Hindlimb muscle (tissue), 1 donor: ENCODE measurements around the gene CCZ1B. TPM values are rescaled to one million over a fixed set of nuclear protein-coding genes. Genes with fewer than 3 reads are reported as not detected.
"Not testable (repeated sequence)": the region's sequence is repeated elsewhere in the genome, so short reads cannot be mapped to it uniquely, and the experiment has no call there.

Experiments used
- DNase-seq: peaks from one replicate; pipeline ENCODE4 v3.0.0-alpha.2; 2013
- polyA plus RNA-seq: library from polyadenylated mRNA; unstranded; fragments of 120-200 nt; gene quantifications from one replicate; pipeline ENCODE4 v1.2.1, GENCODE V29; 2013; ENCODE audit not compliant: insufficient read length

Gene CCZ1B
- polyA plus RNA-seq: 43.9 TPM

DNA sequence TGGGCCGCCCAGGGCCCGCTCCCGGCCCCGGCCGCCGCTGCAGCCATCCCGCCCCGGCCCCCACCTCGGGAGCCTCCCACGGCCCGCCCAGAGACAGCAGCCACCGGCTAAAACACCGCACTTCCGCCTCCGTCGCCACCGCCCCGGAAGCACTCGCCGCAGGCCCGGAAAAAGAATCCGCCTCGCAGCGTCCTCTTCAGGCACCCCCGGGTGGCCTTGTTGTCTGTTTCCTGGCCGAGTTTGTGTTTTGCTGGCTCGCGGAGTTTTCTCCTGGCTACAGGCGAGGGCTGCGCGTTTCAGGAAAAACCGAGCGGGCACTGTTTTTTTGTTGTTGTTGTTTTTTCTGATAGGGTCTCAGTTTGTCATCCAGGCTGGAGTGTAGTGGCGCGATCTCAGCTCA is at the start of gene CCZ1B:
CCZ1B (minus strand) TSS at position 125 of the 400 bp plus-strand sequence; CDS start at position 47, 78 bp downstream.
- DNase-seq: peak; percentile 68

DNA sequence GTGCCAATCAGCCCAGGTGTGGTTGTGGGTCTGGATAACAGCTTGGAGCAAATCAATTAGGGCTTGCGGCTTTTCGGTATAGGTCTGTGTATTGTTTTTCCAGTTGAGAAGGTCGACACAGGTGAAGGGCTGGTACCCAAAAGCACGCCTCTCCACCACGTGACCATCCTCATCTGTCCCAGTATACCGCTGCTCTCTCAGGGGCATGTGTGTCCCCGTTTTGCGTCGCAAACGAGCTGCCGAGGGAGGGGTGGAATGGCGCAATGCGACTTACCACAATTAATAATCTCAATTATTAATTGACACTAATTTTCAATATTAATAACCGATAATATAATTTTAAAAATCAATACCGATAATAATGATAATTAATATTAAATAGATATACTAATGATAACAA is 48.9 kb upstream of the CCZ1B start:
- not testable (repeated sequence) for DNase-seq

GRCh38 chr7:6872246-6872945 is 46.3 kb upstream of the CCZ1B start:
- not testable (repeated sequence) for DNase-seq

DNA sequence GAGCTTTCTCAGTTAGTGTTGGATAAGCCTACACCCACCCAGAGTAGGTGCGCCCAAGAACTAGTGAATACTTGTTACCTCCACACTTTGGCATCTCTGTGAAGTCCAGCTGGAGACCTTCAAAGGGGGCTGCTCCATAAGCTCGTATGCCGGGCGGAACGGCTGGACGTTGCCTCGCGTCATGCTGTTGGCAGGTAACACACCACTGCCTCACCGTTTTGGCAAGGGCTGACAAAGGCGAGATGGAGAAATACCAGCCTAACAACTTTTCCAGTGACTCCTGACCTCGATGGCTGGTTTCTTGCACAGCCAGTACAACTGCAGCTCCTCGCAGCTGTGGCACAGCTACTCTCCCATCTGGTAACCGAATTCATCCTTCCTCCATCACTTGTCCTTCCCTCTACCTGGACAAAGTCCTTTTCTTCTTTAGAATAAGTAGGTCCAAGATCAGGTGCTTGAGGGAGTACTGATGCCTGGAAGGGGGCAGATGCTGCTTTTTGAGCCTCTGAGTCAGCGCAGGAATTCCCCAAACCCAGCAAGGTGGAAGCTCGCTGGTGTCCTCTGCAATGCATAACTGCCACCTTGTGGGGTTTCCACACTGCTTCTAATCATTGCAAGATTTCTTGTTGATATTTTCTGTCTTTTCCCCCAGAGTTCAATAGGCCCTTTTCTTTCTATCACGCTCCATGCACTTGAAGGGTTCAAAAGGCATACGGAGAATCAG is 45.5 kb upstream of the CCZ1B start:
- DNase-seq: not testable (repeated sequence)

DNA sequence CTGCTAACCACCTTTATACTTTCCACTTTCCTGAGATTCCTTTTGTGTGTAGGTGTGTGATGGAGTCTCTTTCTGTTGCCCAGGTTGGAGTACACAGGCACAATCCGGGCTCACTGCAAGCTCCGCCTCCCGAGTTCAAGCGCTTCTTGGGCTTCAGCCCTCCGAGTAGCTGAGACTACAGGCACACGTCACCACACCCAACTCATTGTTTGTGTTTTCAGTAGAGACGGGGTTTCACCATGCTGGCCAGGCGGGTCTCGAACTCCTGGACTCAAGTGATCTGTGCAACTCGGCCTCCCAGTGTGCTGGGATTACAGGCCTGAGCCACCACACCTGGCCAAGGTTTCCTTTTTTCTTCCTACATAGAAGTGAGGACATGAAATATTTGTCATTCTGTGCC is 38.7 kb upstream of the CCZ1B start:
- DNase-seq: not testable (repeated sequence)

- DNase-seq: not testable (repeated sequence)
These were observed 38.1 kb upstream of the CCZ1B start for GRCh38 chr7:6864188-6864587.

GRCh38 chr7:6862876-6863275 is 36.8 kb upstream of the CCZ1B start:
- not testable (repeated sequence) for DNase-seq

GRCh38 chr7:6857721-6858314 is 31.7 kb upstream of the CCZ1B start:
- DNase-seq: peak; percentile 12

GRCh38 chr7:6855563-6856131 is 29.6 kb upstream of the CCZ1B start:
- not testable (repeated sequence) for DNase-seq

GRCh38 chr7:6854747-6855562 is 28.9 kb upstream of the CCZ1B start:
- not testable (repeated sequence) for DNase-seq

DNA sequence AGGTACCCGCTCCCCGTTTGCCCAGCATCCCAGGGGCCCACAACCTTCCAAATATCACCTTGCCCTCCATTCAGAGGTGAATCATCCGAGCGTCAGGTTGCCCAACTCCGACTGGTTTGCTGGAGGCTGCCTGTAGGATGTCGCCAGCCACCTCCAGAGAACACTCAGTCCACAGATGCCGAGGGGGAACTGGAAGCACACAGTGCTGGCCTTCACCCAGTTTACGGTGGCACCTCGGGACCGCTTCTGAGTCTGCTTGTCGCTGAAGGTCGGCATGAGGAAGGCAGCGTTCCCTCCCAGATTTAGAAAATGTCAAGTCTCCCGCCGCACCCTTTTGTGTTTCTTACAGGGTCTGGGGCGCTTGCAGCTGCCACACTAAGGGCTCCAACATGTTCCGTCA is 27.6 kb upstream of the CCZ1B start:
- DNase-seq: not testable (repeated sequence)

DNA sequence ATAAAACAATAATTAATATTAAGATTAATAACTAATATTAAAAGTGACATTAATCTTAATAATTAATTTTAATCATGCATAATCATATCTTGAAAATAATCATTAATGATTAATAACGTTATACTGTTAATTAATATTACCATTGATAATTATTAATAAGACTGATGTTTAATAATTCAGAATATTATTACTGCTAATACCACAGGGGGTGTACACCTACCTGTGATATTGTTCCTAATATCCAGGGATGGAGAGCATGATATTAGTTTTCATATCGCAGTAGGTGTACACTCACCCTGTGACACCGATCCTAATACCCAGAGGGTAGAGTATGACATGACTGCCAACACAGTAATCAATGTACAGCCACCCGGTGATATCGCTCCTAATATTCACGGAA is 23.1 kb upstream of the CCZ1B start:
- not testable (repeated sequence) for DNase-seq

- DNase-seq: not testable (repeated sequence)
These were observed 21.7 kb upstream of the CCZ1B start for GRCh38 chr7:6847751-6848150.

GRCh38 chr7:6845971-6846449 is 19.9 kb upstream of the CCZ1B start:
- DNase-seq: not testable (repeated sequence)

DNA sequence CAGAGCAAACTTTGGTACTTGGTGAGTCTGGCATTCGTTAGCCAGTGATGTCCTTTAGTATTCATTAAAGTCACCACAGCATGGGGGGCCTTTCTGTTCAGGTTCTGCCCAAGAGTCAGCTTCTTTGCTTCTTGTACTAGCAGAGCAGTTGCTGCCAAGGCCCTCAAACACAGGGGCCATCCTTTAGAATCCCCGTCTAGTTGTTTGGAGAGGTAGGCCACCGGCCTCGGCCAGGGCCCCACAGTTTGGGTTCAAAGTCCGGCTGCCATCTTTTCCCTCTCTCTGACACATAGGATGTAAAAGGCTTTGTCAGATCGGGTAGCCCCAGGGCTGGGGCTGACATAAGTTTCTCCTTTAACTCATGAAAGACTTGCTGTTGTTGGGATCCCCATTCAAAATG is 17.6 kb upstream of the CCZ1B start:
- not testable (repeated sequence) for DNase-seq

GRCh38 chr7:6843092-6843491 is 17.0 kb upstream of the CCZ1B start:
- not testable (repeated sequence) for DNase-seq

DNA sequence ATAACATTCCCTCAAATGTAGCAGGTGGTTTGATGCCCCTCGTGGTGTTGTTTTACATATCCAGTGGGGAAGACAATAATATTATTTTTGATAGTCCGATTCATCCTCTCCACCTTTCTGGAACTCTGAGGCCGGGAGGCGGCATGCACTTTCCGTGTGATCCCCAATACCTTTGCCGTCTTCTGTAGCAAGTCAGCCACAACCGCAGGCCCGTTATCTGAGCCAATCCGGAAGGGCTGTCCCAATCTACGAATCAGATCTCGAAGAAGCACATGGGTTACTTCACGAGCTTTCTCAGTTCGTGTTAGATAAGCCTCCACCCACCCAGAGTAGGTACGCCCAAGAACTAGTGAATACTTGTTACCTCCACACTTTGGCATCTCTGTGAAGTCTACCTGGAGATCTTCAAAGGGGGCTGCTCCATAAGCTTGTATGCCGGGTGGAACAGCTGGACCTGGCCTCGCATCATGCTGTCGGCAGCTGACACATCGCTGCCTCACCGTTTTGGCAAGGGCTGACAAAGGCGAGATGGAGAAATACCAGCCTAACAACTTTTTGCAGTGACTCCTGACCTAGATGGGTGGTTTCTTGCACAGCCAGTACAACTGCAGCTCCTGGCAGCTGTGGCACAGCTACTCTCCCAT is 16.3 kb upstream of the CCZ1B start:
- not testable (repeated sequence) for DNase-seq

GRCh38 chr7:6837081-6837480 is 11.0 kb upstream of the CCZ1B start:
- not testable (repeated sequence) for DNase-seq

GRCh38 chr7:6835521-6835920 is 9.4 kb upstream of the CCZ1B start:
- not testable (repeated sequence) for DNase-seq

GRCh38 chr7:6833636-6834035 is 7.6 kb upstream of the CCZ1B start:
- no peak for DNase-seq

DNA sequence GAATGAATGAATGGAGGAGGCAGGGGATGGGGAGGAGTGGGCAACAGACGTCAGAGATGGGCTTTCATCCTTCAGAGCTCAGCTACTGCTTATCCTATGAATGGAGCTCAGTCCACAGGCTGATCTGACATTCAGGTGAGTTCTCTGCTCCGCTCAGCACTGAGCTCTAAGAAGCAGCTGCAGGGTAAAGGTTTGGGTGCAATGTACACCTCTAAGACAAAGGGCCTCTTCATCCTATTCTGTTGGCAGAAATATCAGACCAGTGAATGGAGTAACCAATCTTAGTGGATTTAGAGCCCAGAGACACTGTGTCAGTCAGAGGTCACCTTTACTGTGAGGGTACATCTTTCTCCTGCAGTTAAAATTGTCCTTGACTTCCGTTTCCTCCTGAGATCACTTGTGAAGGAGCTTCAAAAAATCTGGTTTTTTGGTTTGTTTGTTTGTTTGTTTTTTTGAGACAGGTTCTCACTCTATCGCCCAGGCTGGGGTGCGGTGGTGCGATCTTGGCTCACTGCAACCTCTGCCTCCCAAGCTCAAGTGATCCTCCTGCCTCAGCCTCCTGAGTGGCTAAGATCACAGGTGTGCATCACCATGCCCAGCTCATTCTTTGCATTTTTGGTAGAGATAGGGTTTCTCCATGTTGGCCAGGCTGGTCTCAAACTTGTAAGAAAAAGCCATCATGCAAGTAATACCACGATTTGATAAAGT is 5.1 kb upstream of the CCZ1B start:
- DNase-seq: no peak
